A549 (cell line): ENCODE measurements around the gene SELENOO.
A peak's percentile ranks its signal among the peaks of the same experiment; 100 is the strongest.

ENCODE experiments used
- BHLHE40 ChIP-seq: IDR thresholded peaks from 2 replicates; pipeline ENCODE4 v1.6.1; 2012; ENCODE audit warnings: low read depth, low read length, inconsistent platforms
- CTCF ChIP-seq: fragments of >200 bp; sonication (Bioruptor Twin); formaldehyde crosslinking; IDR thresholded peaks from 3 replicates; pipeline ENCODE4 v1.5.1; 2016
- EP300 ChIP-seq, 2 experiments: fragments of >200 bp; sonication (Bioruptor Twin); formaldehyde crosslinking; IDR thresholded peaks; 2 replicates in 1 of 2; 3 replicates in 1 of 2; pipeline ENCODE4 v1.6.1; 2016 to 2017
- ESRRA ChIP-seq: fragments of 150-350 bp; IDR thresholded peaks from 2 replicates; pipeline ENCODE4 v1.6.1; 2014; ENCODE audit warnings: mild to moderate bottlenecking, low read length, borderline replicate concordance
- FOXS1 ChIP-seq: fragments of 250-450 bp; sonication (Bioruptor Pico); IDR thresholded peaks from 2 replicates; pipeline ENCODE4 v1.5.0; 2020; ENCODE audit warnings: mild to moderate bottlenecking, moderate library complexity
- MAX ChIP-seq: IDR thresholded peaks from 2 replicates; pipeline ENCODE4 v1.6.1; 2012
- POLR2A ChIP-seq: IDR thresholded peaks from 2 replicates; pipeline ENCODE4 v1.6.1; 2012; ENCODE audit warnings: mild to moderate bottlenecking, low read length

GRCh38 chr22:50209893-50210292, 9.1 kb downstream of the SELENOO start:
- TF ChIP-seq CTCF (peak; percentile 66), MAX (no peak), POLR2A (no peak), BHLHE40 (no peak), FOXS1 (CRISPR knock-in tag) (no peak), ESRRA (no peak), EP300 (IDR thresholded peaks at IDR 0.05) (no peak)
